Cardiac ventricle fibroblast (primary cell): Measurements from ENCODE around the gene SCGB1C2. TPM values are rescaled to one million over a fixed set of nuclear protein-coding genes. Genes with fewer than 3 reads are reported as not detected.

Experiments
- total RNA-seq: library from RNA; depleted of rRNA; stranded (reverse); fragments of >200 nt; gene quantifications from 2 replicates; pipeline ENCODE4 v1.2.3, GENCODE V29; 2015

The SCGB1C2 gene
- not detected in 2 replicates for total RNA-seq

DNA sequence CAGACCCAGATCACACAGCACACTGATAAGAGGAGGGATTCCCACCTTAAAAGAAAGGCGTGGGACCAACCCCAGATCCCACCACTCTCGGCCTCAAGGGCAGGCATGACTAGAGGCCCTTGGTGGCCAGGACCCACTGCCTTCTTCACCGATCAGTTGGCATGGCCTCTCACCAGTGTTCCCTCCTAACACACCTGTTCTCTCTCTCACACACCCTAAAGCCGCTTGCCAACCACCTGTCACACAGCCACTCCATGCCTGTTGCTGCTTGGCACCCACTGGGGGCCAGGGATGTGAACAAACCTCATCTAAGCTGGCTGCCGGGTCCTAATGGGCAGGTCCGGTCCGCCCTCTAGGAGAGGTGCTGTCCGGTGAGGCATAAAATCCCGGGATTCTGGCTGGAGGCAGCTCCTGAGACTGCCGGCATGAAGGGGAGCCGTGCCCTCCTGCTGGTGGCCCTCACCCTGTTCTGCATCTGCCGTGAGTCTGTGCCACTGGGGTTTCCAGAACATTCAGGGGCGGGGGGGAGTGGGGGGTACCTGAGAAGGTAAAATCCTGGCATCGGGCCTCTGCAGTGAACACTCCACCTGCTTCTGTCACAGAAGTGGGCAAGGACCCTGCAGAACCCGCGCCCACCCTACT lies at the start of gene SCGB1C2:
TSS of gene SCGB1C2 (plus strand) at position 404 of the 642 bp plus-strand sequence. CDS start at position 426, 22 bp downstream.

DNA sequence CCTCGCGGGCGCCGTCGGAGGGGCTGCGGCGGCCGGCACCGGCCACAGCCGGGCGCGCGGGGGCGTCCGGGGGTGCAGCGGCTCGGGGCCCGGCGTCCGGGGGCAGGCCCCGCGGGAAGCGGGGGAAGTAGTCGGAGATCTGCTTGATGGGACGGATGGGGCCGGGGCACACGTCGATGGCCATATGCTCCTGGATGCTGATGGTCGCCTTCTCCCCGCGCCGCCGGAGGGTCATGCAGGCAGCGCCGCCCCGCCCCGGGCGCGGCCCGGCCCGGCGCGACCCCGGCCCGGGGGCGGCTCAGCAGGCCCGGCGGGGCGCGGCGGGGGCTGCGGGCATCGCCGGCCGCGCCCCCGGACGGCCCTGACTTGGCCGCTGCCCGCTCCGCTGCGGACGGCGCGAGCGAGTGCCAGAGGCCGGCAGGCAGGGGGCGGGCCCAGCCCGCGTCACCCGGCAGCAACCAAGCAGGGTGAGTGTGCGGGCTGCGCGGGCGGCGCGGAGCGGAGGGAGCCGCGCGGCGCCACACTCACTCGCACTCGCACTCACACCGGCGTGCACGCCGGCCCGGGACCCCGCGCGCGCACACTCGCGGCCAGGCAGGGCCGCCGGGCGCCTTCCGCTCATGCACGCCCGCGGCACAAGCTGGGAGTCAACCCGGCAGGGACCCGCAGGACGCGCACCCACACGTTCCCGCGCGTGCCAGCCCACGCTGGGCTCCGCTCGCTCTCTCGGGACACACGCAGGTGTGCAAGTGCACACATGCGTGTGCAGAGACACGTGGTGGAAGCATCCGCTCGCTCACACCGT lies 44.1 kb downstream of the SCGB1C2 start, which contains the start of gene DOC2B:
TSS of gene DOC2B (minus strand) at position 406 of the 805 bp plus-strand sequence. CDS start at position 235, 171 bp downstream.

Other genes with a start within 250 kb of the SCGB1C2 start
- gene DOC2B, start 44.1 kb downstream of the SCGB1C2 start, total RNA-seq, result 0.05 and 0.12 TPM in 2 replicates
- gene RPH3AL, start 215.2 kb downstream of the SCGB1C2 start, total RNA-seq, result 2.1 and 4.9 TPM in 2 replicates